GM18517 (cell line): Measurements from ENCODE around the gene PANK2.
"Not testable (repeated sequence)": the region's sequence is repeated elsewhere in the genome, so short reads cannot be mapped to it uniquely, and the experiment has no call there.

Experiments
- ATAC-seq: cut with Tn5 transposase; IDR thresholded peaks from one replicate; pipeline ENCODE4 v1.9.1; 2021; ENCODE audit warnings: mild to moderate bottlenecking, moderate library complexity; ENCODE audit not compliant: unreplicated experiment

Gene PANK2

GRCh38 chr20:3869839-3870634 lies 19.1 kb upstream of the PANK2 start:
- no peak for ATAC-seq

- no peak for ATAC-seq
Measured at GRCh38 chr20:3871550-3872265, 17.5 kb upstream of the PANK2 start.

- ATAC-seq, result no peak
Measured at GRCh38 chr20:3873507-3873906, 15.7 kb upstream of the PANK2 start.

- no peak for ATAC-seq
Measured at GRCh38 chr20:3874194-3874844, 14.9 kb upstream of the PANK2 start.

- no peak for ATAC-seq
Measured at GRCh38 chr20:3875378-3875974, 13.7 kb upstream of the PANK2 start.

GRCh38 chr20:3876000-3876399 lies 13.2 kb upstream of the PANK2 start:
- no peak for ATAC-seq

- ATAC-seq, result no peak
Measured at GRCh38 chr20:3876676-3877075, 12.5 kb upstream of the PANK2 start.

- not testable (repeated sequence) for ATAC-seq
Measured at GRCh38 chr20:3878921-3879274, 10.3 kb upstream of the PANK2 start.

GRCh38 chr20:3885715-3886114 lies 3.5 kb upstream of the PANK2 start:
- no peak for ATAC-seq

- no peak for ATAC-seq
Measured at GRCh38 chr20:3887876-3888620, 1.1 kb upstream of the PANK2 start.

- ATAC-seq, result no peak
Measured at GRCh38 chr20:3889489-3890397, 556 bp downstream of the PANK2 start.

GRCh38 chr20:3890398-3890751 lies 1.2 kb downstream of the PANK2 start:
- no peak for ATAC-seq

GRCh38 chr20:3890999-3891929 lies 2.1 kb downstream of the PANK2 start:
- no peak for ATAC-seq

GRCh38 chr20:3894796-3895195 lies 5.6 kb downstream of the PANK2 start:
- ATAC-seq, result no peak

GRCh38 chr20:3896302-3896701 lies 7.1 kb downstream of the PANK2 start:
- ATAC-seq, result no peak

- no peak for ATAC-seq
Measured at GRCh38 chr20:3896853-3897583, 7.8 kb downstream of the PANK2 start.

GRCh38 chr20:3898181-3898580 lies 9.0 kb downstream of the PANK2 start:
- not testable (repeated sequence) for ATAC-seq

- ATAC-seq, result no peak
Measured at GRCh38 chr20:3898639-3899038, 9.5 kb downstream of the PANK2 start.
